ENCODE measurements around the gene MRPS6. TPM values are rescaled to one million over a fixed set of nuclear protein-coding genes. Genes with fewer than 3 reads are reported as not detected.

Gene MRPS6
- total RNA-seq, 1 experiment from 2014 or later = 41.0 TPM

DNA sequence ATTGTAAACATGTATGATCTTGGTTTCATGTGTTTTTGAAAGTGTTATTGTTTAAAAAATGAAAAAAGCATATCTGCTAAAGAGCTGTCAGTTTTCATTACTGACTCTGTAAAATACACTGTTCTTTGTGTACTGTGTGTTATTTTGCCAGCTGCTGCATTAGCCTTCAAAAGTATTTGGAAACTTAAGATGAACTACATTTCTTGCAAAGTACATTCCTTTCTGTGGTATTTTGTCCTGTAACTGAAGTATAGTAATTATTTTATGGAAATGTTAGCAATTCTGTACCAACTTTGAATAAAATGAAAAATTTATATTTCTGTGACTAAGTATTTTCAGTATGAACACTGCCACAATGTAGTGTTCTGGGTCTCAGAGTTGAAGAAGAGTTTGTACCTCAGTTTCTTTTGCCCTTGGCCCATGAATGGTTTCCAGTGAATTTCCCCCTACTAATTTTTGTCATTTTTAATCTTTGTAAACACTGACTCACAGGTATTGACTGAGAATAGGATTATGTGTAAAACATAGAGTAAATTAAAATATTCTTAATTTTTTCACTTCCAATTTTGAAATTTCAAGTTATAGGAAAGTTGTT lies 32.7 kb downstream of the MRPS6 start:
- no peaks in the 10 kb centered on the region for H3K9me2 ChIP-seq (ENCODE audit: insufficient read depth)
- no peak for DNase-seq
- H3F3A ChIP-seq (ENCODE audit: insufficient read depth, low read depth) = no peaks in the 10 kb centered on the region
- no peaks in the 10 kb centered on the region; the same call in 1 of the 2 replicates for H3K36me3 ChIP-seq (ENCODE audit: low read depth)
- POLR2A ChIA-PET (ENCODE audit: unreplicated experiment) = no interaction called here
- H3K4me2 ChIP-seq = no peak overlapping the region
- H4K20me1 ChIP-seq (ENCODE audit: insufficient read depth) = 0 out of 2 replicates have a peak, but pooled peaks cover 3% of the 10 kb centered on the region
- TF ChIP-seq EZH2 (IDR thresholded peaks at IDR 0.05; ENCODE audit: low read depth) (no peak), CTCF (conservative IDR thresholded peaks at IDR 0.05) (no peak)
- intact Hi-C loops (cut with micrococcal nuclease; ENCODE audit: unreplicated experiment) = no loop called here
- no peaks in the 10 kb centered on the region for H3K4me1 ChIP-seq (replicated peaks; ENCODE audit: insufficient read depth)
- H3K27ac ChIP-seq = no peak overlapping the region
- H3K27me3 ChIP-seq (ENCODE audit: insufficient read depth, low read depth) = no peaks in the 10 kb centered on the region
- no peak overlapping the region for H3K4me3 ChIP-seq
- H3K9me3 ChIP-seq (ENCODE audit: insufficient read depth, low read depth) = no peaks in the 10 kb centered on the region
- CTCF ChIA-PET = no interaction called here
- peaks cover 17% of the 10 kb centered on the region for H3K79me2 ChIP-seq (ENCODE audit: low read depth)
- H2AFZ ChIP-seq = no peak overlapping the region
- BruUV-seq (replicated peaks) = no TSS peak

DNA sequence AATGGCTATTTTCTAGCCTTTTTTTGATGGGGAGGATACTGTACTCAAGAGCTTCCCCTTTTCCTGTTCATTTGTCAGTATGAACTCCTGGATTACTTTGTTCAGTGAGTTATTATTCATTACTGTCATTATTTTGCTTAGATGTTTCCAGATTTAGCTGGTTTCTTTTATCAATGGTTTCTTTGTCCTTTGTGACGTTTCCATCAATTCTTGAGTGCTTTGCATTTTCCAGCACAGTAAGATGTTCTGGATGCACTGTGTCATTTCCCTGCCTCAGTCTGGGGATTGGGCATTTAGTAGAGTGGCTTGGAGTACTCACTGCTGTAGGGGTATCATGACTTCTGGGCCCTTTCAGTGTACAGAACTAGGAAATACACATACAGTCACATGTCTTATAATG lies 34.2 kb downstream of the MRPS6 start:
- TF ChIP-seq CTCF (conservative IDR thresholded peaks at IDR 0.05) (no peak), EZH2 (IDR thresholded peaks at IDR 0.05; ENCODE audit: low read depth) (no peak)
- Histone ChIP-seq H3F3A (ENCODE audit: insufficient read depth, low read depth) (no peaks in the 10 kb centered on the region), H3K4me1 (replicated peaks; ENCODE audit: insufficient read depth) (no peaks in the 10 kb centered on the region), H3K79me2 (ENCODE audit: low read depth) (peaks cover 11% of the 10 kb centered on the region; the same call in 1 of the 2 replicates), H3K36me3 (ENCODE audit: low read depth) (no peaks in the 10 kb centered on the region), H3K4me2 (no peak overlapping the region), H3K9me3 (ENCODE audit: insufficient read depth, low read depth) (no peaks in the 10 kb centered on the region), H3K27ac (no peak overlapping the region), H2AFZ (no peak overlapping the region), H4K20me1 (ENCODE audit: insufficient read depth) (0 out of 2 replicates have a peak, but pooled peaks cover 3% of the 10 kb centered on the region), H3K27me3 (ENCODE audit: insufficient read depth, low read depth) (no peaks in the 10 kb centered on the region), H3K9me2 (ENCODE audit: insufficient read depth) (no peaks in the 10 kb centered on the region), H3K4me3 (no peak overlapping the region)
- POLR2A ChIA-PET (ENCODE audit: unreplicated experiment) = no interaction called here
- no peak for DNase-seq
- BruUV-seq (replicated peaks) = no TSS peak
- CTCF ChIA-PET = no interaction called here
- intact Hi-C loops (cut with micrococcal nuclease; ENCODE audit: unreplicated experiment) = no loop called here

DNA sequence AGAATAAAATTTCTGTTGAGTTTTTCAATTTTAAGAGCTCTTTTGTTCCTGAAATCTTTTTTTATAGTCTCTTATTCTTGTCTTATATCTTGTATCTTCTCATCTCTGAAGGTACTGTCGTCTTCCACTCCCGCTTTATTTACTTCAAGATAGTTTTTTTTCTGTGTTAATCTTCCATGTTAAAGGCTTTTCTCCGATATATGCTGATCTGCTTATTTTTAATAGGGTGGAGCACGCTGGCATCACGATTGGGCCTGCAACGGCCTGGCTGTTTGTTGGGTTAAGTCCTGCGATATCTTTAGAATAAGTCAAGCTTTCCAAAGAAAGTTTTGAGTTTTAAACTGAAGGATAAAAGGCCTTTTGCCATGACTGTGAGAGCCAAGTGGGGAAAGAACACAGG lies 35.7 kb downstream of the MRPS6 start:
- no peak for DNase-seq
- Histone ChIP-seq H3K9me3 (ENCODE audit: insufficient read depth, low read depth) (no peaks in the 10 kb centered on the region), H3K27me3 (ENCODE audit: insufficient read depth, low read depth) (no peaks in the 10 kb centered on the region), H3K79me2 (ENCODE audit: low read depth) (peaks cover 9% of the 10 kb centered on the region; the same call in 1 of the 2 replicates), H3F3A (ENCODE audit: insufficient read depth, low read depth) (no peaks in the 10 kb centered on the region), H3K9me2 (ENCODE audit: insufficient read depth) (no peaks in the 10 kb centered on the region), H4K20me1 (ENCODE audit: insufficient read depth) (0 out of 2 replicates have a peak, but pooled peaks cover 3% of the 10 kb centered on the region), H3K27ac (no peak overlapping the region), H3K36me3 (ENCODE audit: low read depth) (no peaks in the 10 kb centered on the region), H3K4me3 (no peak overlapping the region), H3K4me1 (replicated peaks; ENCODE audit: insufficient read depth) (no peaks in the 10 kb centered on the region), H3K4me2 (no peak overlapping the region), H2AFZ (no peak overlapping the region)
- TF ChIP-seq CTCF (conservative IDR thresholded peaks at IDR 0.05) (no peak), EZH2 (IDR thresholded peaks at IDR 0.05; ENCODE audit: low read depth) (no peak)
- ChIA-PET CTCF (no interaction called here), POLR2A (ENCODE audit: unreplicated experiment) (no interaction called here)
- BruUV-seq (replicated peaks) = no TSS peak
- intact Hi-C loops (cut with micrococcal nuclease; ENCODE audit: unreplicated experiment) = no loop called here

Data from PC-9 (cell line).